ENCODE measurements around the gene CEMIP. TPM values are rescaled to one million over a fixed set of nuclear protein-coding genes. Genes with fewer than 3 reads are reported as not detected.

CEMIP gene
- polyA plus RNA-seq, 1 of the 3 experiments (the other 2 are of a cell fraction): 27.8 TPM

- WGBS (ENCODE audit: low lambda C conversion rate): 76% methylated on average over 3 of the region's 3 CpGs
- Histone ChIP-seq H3K9ac (no peak overlapping the region), H3K79me2 (ENCODE audit: insufficient read depth) (no peaks in the 10 kb centered on the region), H4K20me1 (ENCODE audit: insufficient read depth) (no peaks in the 10 kb centered on the region), H3K27ac (ENCODE audit: low read depth in 2 of 2, low read length in 1 of 2) (no peak overlapping the region), H2AFZ (ENCODE audit: low read depth) (no peak overlapping the region), H3K9me2 (no peaks in the 10 kb centered on the region), H3K36me3 (replicated peaks in 1 of 2; ENCODE audit: control insufficient read depth in 1 of 2, insufficient read depth in 2 of 2, low read length in 1 of 2) (no peaks in the 10 kb centered on the region), H3K9me3 (no peaks in the 10 kb centered on the region), H3K4me2 (no peak overlapping the region), H3K4me3 (ENCODE audit: low read depth in 2 of 2, low read length in 1 of 2) (no peak overlapping the region), H3K4me1 (ENCODE audit: control insufficient read depth in 1 of 2, insufficient read depth in 2 of 2, low read depth in 1 of 2, low read length in 1 of 2) (no peaks in the 10 kb centered on the region), H3F3A (replicated peaks; ENCODE audit: insufficient read depth) (no peaks in the 10 kb centered on the region), H3K27me3 (ENCODE audit: insufficient read depth) (no peaks in the 10 kb centered on the region)
- DNase-seq: no peak
- ChIA-PET POLR2A (no interaction called here), CTCF (interaction anchor here (1.0 to 4.2 kb wide), 5 partner anchors 11 to 345 kb away, joined by 3 to 17 read pairs (median 7); partner anchors contain the start of gene CEMIP)
- TF ChIP-seq FOXJ3 (CRISPR knock-in tag; IDR thresholded peaks at IDR 0.05) (no peak), USF1 (IDR thresholded peaks at IDR 0.05; ENCODE audit: borderline replicate concordance, low read depth) (no peak), SIN3A (IDR thresholded peaks at IDR 0.05; ENCODE audit: borderline replicate concordance, low read depth, low read length) (no peak), IRF3 (IDR thresholded peaks at IDR 0.05; ENCODE audit: low read depth, low read length) (no peak), TEAD4 (IDR thresholded peaks at IDR 0.05; ENCODE audit: borderline replicate concordance, insufficient read depth) (no peak), JUND (IDR thresholded peaks at IDR 0.05) (no peak), ZBTB33 (IDR thresholded peaks at IDR 0.05; ENCODE audit: borderline replicate concordance, low read depth) (no peak), GABPA (IDR thresholded peaks at IDR 0.05; ENCODE audit: low read depth) (no peak), RFX5 (IDR thresholded peaks at IDR 0.05; ENCODE audit: low read length) (no peak), SMC3 (IDR thresholded peaks at IDR 0.05; ENCODE audit: low read depth, low read length) (no peak), USF2 (IDR thresholded peaks at IDR 0.05; ENCODE audit: borderline replicate concordance, low read depth, low read length) (no peak), EZH2phosphoT487 (IDR thresholded peaks at IDR 0.05; ENCODE audit: borderline replicate concordance, low read depth) (no peak), RCOR1 (IDR thresholded peaks at IDR 0.05; ENCODE audit: low read length) (no peak), MAX (IDR thresholded peaks at IDR 0.05; ENCODE audit: low read depth) (no peak), RXRA (IDR thresholded peaks at IDR 0.05; ENCODE audit: borderline replicate concordance, low read depth) (no peak), MEF2A (IDR thresholded peaks at IDR 0.05; ENCODE audit: borderline replicate concordance, low read depth) (no peak), TCF12 (IDR thresholded peaks at IDR 0.05) (no peak), NFIC (IDR thresholded peaks at IDR 0.05; ENCODE audit: borderline replicate concordance) (no peak), FOSL2 (IDR thresholded peaks at IDR 0.05; ENCODE audit: borderline replicate concordance, low read depth) (no peak)
These were observed 14.6 kb upstream of the CEMIP start for GRCh38 chr15:80764535-80764934.
